ENCODE data around the gene PEX10.
"Not testable (repeated sequence)": the region's sequence is repeated elsewhere in the genome, so short reads cannot be mapped to it uniquely, and the experiment has no call there.

PEX10 gene

GRCh38 chr1:2442661-2443060, 30.3 kb upstream of the PEX10 start:
- no peak for DNase-seq

- no peak for DNase-seq
Measured at GRCh38 chr1:2441746-2442145, 29.4 kb upstream of the PEX10 start.

GRCh38 chr1:2440346-2440745, 28.0 kb upstream of the PEX10 start:
- DNase-seq = not testable (repeated sequence)

GRCh38 chr1:2439369-2439768, 27.0 kb upstream of the PEX10 start:
- no peak for DNase-seq

DNA sequence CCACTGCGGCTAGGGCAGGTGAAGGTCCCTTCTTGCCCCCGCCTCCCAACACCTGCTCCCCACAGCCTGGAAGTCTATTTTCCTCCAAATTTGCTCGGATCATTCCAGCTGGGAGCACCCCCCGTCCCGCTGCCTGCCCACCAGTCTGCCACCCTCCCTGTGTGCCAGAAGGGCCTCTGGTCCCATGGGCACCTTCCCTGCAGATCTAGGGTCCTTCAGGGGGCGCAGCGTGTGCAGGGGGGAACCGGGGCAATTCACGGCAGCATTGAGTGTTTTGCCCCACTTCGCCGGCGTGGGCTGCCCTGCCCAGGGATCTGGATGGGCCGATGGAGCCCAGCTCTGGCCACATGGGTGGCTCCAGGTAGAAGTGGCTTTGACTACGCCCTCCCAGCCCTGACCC, 26.3 kb upstream of the PEX10 start:
- no peak for DNase-seq

GRCh38 chr1:2438038-2438437, 25.7 kb upstream of the PEX10 start:
- DNase-seq = no peak

DNA sequence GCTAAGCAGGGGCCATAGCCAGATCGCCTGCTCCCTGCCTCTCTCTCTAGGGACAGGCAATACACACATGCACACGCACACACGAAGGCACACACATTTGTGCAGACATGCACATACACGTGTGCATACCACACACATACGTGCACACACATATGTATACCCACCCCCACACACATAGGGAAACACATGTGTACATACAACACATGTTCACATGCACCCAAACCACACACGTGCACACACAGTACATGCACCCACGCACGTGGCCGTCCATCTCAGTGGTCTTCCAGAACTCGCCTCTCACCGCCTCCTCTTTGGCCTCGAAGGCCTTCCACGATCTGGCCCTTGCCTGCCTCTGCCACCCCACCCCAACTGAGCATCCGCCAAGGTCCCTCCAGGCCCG, 25.3 kb upstream of the PEX10 start:
- no peak for DNase-seq

- DNase-seq = no peak
Measured at GRCh38 chr1:2436876-2437275, 24.5 kb upstream of the PEX10 start.

GRCh38 chr1:2435746-2436355, 23.5 kb upstream of the PEX10 start:
- DNase-seq = no peak

DNA sequence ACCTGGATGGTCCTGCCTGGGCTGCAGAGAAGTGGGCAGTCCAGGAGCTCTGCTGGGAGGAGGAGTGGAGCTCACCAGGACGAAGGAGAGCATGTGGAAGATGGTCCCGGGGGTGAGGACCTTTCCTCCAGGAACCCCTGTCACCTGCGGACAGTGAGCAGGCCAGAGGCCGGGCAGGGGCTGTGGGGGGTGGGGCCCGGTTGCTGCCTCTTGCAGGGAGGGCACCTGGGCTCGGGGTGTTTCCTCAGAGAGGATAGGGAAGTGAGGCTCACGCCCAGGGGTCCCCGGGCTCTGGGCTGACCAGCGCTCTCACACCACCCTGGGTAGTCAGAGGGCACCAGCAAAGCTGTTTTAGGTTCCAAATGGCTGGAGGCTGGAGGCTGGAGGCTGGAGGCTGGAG, 22.7 kb upstream of the PEX10 start:
- DNase-seq = no peak

- no peak for DNase-seq
Measured at GRCh38 chr1:2433936-2434655, 21.7 kb upstream of the PEX10 start.

DNA sequence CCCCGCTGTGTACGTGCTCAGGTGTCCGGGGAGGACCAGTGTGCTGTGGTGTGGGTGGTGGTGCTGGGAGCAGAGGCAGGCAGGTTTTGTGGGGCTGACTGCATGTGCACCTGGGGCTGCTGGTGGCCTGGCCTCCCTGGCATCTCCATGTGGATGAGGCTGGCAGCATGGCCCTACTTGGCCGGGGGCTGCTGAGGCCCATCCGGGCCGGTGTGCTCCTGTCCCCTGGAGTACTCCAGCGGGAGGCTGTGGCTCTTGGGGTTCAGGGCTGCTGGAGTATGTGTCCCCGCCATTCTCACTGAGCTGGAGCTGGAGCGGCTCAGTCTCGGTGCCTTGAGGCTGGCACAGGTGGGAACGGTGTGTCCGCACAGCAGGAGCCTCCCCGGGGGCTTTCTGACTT, 20.8 kb upstream of the PEX10 start:
- no peak for DNase-seq

DNA sequence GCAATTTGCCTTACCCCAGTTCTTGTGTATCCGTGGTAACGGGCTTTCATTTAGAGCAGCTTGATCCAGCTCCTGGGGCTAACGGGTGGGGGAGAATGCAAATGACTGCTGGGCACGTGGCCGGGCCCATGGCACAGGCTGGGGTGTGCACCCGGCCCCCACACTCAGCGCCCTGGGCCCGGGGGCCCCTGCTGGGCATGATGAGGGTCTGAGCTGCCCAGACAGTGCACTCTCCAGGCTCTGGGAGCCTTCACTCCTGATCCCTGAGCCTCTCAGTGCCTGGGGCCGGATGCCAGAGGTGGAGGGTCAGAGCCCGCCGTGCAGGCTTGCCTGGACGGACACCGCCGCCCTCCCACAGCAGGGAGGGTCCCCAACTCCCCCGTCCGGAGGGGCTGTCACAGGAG, 20.1 kb upstream of the PEX10 start:
- DNase-seq = peak; percentile 63

GRCh38 chr1:2431518-2431917, 19.2 kb upstream of the PEX10 start:
- DNase-seq = no peak

DNA sequence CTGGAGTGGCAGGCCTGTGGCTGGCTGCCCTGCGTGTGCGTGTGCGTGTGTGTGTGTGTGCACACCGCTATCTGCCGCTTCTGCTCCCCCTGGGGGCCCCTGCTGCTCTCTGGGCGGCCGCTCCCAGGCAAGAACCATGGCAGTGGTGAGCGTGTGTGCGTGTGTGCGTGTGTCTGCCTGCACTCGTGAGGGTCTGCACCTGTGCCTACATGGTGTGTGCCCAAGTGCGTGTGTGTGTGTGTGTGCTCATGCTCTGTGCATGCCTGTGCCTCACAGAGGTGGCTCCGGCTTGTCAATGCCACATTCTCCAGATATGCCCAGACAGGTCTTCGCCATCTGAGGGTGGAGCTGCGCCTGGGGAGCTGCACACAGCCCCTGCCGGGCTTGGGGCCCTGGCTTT, 18.7 kb upstream of the PEX10 start:
- peak; percentile 64 for DNase-seq

DNA sequence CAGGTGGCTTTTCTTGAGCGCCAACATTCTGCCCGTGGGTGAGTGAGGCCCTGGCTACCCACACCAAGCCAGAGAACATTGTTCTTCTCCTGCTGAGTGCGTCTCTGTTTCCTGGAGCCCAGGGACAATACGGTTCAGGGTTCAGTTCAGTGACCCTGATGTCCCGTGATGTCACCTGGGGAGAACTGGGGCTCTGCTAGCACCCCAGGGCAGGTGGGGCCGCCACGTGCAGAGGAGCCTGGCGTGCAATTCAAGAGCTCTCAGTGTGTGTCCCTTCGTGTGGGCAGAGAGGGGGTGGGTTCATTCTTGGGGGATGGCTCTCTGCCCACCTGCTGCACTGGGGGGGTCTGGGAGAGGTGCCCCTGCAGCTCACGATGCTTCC, 18.2 kb upstream of the PEX10 start:
- DNase-seq = no peak

DNA sequence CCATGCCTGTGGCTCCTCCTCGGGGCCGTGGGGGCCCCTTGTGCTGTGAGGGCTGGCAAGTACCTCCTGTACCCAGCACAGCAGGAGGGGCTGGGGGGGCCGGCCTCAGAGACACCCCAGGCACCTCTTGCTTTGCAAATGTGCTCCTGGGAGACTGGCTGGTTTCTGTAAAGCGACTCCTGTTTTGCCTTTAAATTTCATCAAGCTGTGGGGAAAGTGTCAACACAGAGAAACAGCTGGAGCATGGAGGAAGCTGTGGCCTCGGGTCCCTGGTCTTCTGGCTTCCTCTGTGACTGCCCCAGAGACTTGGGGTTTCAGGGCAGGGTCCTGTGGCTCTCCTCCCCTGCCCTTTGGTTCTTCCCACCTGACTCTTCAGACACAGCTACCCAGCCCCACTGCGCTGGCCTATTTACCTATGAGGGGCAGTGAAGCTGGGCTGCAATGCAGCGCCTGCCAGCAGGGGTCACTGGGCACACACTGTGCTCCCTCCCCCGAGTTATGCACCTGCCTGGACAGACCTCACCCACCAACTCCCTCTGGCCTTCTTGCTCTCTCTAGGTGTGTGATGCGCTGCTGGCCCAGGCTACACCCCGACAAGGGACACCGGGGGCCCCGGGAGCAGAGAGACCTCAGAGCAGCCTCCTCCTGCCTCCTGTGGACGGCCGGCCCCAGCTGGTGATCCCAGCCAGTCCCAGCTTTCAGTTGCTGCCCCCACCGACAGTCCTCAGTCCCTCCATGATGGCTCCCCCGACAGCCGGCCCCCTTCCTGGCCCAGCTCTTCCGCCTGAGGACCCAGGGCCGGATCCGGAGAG, 17.6 kb upstream of the PEX10 start:
- no peak for DNase-seq

DNA sequence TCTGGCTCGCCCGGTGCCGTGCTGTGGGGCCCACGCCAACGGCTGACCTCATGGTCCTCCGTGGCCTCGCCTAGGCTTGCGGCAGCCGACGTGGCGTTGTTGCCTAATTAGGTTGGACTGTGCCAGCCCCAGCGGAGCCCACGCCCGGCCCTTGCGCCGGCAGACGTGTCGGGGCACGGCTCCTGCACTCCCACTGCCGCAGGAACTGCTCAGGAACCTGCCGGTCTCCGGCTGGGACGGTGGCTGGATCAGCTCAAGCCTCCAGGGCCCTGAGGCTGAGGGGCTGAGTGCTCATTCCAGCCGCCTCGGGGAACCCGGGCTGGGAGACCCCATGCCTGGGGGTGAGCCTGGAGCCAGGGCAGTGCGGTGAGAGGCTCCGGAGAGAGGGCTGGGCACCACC, 16.1 kb upstream of the PEX10 start:
- no peak for DNase-seq

DNA sequence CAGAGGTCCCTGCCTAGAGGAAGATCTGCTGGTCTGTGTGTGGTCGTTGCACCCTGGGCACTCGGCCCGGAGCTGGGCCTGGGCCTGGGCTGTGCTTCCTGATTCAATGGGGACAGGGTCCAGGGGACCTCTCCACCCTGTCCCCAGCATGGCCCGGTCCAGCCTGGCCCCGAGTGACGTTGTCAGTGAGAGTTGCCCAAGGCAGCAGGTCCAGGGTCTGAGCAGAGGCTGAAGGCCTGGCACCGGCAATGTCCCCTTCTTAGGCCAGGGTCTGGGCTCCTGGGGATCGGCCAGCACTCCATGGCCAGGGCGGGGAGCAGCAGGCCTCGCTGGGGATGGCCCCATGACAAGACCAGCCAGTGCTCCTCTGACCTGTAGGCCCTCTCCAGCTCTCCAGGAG, 15.6 kb upstream of the PEX10 start:
- no peak for DNase-seq

DNA sequence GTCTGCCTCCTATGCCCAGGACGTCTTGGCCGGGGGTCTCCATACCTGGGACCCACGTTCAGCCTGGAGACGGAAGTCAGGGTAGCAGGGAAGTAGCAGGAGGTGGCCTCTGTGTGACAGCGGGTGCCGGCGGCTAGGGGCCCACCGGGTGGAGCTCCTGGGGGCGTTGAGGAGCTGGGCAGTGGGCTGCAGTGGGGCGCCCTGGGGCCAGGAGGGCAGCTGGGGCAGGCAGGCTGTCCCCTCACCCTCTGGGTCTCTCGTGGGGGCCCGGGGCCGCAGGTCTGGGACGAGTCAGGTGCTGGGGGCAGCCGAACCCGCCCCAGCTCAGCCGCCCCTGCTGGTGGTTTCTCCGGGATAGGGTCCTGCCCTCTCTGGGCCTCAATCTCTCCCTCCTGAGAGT, 14.7 kb upstream of the PEX10 start:
- no peak for DNase-seq

GRCh38 chr1:2426540-2426939, 14.2 kb upstream of the PEX10 start:
- DNase-seq = peak; percentile 63

- DNase-seq = no peak
Measured at GRCh38 chr1:2425892-2426291, 13.5 kb upstream of the PEX10 start.

DNA sequence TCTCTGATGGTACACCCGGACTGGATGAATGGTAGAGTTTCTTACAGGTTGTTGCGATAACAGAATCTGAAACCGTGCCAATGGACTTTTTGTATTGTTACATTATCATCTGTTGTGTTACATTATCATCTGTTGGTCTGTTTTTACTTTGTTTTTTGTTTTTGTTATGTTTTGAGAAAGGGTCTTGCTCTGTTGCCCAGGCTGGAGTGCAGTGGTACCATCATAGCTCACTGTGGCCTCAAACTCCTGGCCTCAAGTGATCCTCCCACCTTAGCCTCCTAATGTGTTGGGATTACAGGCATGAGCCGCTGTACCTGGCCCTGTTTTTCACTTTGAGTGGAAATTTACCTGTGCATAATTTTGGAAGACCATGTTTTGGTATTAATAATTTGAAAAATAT, 10.2 kb upstream of the PEX10 start:
- no peak for DNase-seq

- no peak for DNase-seq
Measured at GRCh38 chr1:2419416-2419815, 7.1 kb upstream of the PEX10 start.
